Left colon (tissue), 2 donors: Measurements from ENCODE around the gene SIGLEC15. TPM values are rescaled to one million over a fixed set of nuclear protein-coding genes. Genes with fewer than 3 reads are reported as not detected.
"Not testable (repeated sequence)": the region's sequence is repeated elsewhere in the genome, so short reads cannot be mapped to it uniquely, and the experiment has no call there.

Source experiments
- ATAC-seq: fragments of 200-7000 bp; cut with Tn5 transposase; one replicate; pipeline ENCODE4 v1.9.1; 2020; ENCODE audit warnings: mild to moderate bottlenecking, moderate library complexity
- DNase-seq, 2 donors: peaks; one replicate each; pipeline ENCODE4 v3.0.0-alpha.2; 2020
- intact Hi-C, 2 donors: fragments of 100-400 bp; cut with DNase I in 1 of 2; cut with micrococcal nuclease in 1 of 2; formaldehyde crosslinking; loops; one replicate each; pipeline versions ENCODE4 v1.11.2 to v1.14.0; 2022; cut with DNase I, micrococcal nuclease
- total RNA-seq, 2 donors: library from RNA; stranded (reverse); fragmentation: NEBNext Ultra II Directional; extraction: Animal tissue kit (Norgen Biotek cat#: 25700); gene quantifications; one replicate each; pipeline ENCODE4 v1.2.1, GENCODE V29; 2021
- donor health status: DM: no; HTN: no; CAD: no.
- donor health status: DM: yes; HTN: yes; CAD: no.

SIGLEC15 gene
- total RNA-seq, 2 donors from 2014 or later: 0.21 to 0.36 TPM

DNA sequence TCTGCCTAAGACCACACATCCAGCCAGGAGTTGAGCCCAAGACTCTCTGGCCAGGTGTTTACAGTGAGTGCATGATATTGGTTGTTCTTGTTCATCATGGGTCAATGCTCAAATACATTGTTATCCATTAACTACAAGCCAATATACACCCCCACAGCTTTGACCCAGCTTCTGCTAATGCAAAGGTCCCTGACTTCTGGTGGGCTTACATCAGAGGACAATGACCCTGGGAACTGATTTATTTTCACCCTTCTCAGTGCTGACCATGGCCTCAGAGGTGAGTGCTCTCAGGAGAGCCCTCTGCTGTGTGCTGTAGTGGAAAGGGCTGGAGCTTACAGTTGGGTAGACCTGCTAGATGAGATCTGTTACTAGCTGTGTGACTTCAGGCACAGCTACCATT is 10.7 kb upstream of the SIGLEC15 start:
- DNase-seq, ATAC-seq, intact Hi-C loops: not testable (repeated sequence)

- DNase-seq: no peak
- intact Hi-C loops: no loop called here
- ATAC-seq: no peak
Measured at GRCh38 chr18:45817543-45817942, 7.9 kb upstream of the SIGLEC15 start.

- intact Hi-C loops, ATAC-seq, DNase-seq: not testable (repeated sequence)
Measured at GRCh38 chr18:45818765-45819164, 6.7 kb upstream of the SIGLEC15 start.

DNA sequence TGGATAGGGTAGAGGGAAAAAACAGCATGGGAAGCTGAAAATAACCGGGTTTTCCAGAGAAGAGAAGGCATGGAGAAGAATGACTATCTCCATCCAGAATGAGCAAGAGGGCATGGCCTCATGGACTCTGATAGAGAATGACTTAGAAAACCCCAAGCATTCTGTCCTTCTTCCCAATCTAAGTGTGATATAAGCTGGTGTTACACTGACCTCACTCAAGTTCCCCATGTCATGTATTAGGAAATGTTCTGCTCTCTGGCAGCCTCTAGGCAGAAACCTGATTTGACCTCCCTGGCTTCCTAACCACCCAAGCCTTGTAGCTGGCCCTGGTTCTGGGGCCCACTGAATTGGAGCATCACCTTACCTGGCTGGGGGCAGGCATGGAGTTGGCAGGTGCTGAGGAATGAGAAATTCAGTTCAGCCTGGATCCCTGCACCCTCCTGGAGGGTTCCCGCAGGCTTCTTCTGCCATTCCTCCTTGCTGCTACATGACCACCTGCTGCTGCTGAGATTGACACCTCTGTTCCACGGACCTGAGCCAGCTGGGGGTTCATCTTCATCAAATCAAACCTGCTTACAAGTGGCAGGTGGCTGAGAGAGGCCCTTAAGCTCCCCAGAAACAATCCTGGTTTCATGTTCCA is 5.2 kb upstream of the SIGLEC15 start:
- ATAC-seq (no peak), DNase-seq (no peak)
- intact Hi-C loops: no loop called here

GRCh38 chr18:45821026-45821425 is 4.4 kb upstream of the SIGLEC15 start:
- intact Hi-C loops: no loop called here
- no peak for DNase-seq
- ATAC-seq: no peak

- DNase-seq (no peak), ATAC-seq (no peak)
- intact Hi-C loops: no loop called here
Measured at GRCh38 chr18:45821711-45822110, 3.8 kb upstream of the SIGLEC15 start.

GRCh38 chr18:45826084-45826483 is 609 bp downstream of the SIGLEC15 start:
- intact Hi-C loops: no loop called here
- no peak for DNase-seq
- ATAC-seq: no peak

GRCh38 chr18:45826716-45827115 is 1.2 kb downstream of the SIGLEC15 start:
- ATAC-seq, DNase-seq, intact Hi-C loops: not testable (repeated sequence)

DNA sequence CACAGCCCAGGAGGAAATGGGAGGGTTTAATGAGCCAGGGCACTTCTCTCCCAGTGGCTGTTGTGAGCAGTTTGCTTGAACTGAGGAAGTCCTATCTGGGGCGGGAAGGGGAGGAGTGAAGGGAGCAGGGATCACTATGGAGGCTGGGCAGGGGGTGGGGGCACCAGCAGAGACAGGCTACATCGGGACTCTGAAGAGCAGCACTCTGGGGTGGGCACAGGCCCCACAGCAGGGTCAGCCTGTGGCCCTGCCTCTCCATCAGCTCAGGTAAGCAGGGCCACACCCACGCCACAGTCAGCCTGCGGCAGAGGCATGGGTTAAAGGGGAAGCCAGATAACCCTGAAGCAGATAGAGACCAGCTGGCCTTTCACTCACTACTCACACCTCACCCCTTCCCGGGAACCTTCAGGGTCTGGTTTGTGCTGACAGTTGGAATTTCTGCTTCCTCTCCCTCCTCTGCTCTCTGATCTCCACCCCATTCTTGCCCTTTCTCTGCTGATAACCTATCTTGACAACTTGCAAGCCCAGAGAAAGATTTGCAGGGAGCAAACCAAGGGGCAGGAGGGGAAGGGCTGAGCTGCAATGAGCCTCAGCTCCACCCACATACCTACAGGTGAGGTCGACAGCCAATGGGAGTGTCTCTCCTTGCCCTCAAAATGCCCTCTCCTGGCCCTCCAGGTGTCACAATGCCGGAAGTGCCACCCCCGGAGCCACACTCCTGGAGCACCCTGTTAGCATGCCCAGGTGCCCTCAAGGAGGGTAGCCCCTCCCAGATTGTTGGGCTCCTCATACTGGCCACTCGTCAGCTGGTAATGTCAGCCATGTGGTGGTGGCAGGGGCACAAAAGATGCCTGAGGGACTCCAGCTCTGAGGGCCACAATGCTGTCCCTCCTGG is 3.7 kb downstream of the SIGLEC15 start:
- DNase-seq (no peak), ATAC-seq (peak; percentile 73)
- intact Hi-C loops: no loop called here

- ATAC-seq: no peak
- no peak for DNase-seq
- intact Hi-C loops: no loop called here
Measured at GRCh38 chr18:45829855-45830254, 4.4 kb downstream of the SIGLEC15 start.

GRCh38 chr18:45830917-45831316 is 5.4 kb downstream of the SIGLEC15 start:
- intact Hi-C loops: no loop called here
- DNase-seq: no peak
- no peak for ATAC-seq

GRCh38 chr18:45833846-45834245 is 8.4 kb downstream of the SIGLEC15 start:
- ATAC-seq (no peak), DNase-seq (no peak)
- intact Hi-C loops: no loop called here

GRCh38 chr18:45834306-45834705 is 8.8 kb downstream of the SIGLEC15 start:
- ATAC-seq (no peak), DNase-seq (no peak)
- intact Hi-C loops: no loop called here

DNA sequence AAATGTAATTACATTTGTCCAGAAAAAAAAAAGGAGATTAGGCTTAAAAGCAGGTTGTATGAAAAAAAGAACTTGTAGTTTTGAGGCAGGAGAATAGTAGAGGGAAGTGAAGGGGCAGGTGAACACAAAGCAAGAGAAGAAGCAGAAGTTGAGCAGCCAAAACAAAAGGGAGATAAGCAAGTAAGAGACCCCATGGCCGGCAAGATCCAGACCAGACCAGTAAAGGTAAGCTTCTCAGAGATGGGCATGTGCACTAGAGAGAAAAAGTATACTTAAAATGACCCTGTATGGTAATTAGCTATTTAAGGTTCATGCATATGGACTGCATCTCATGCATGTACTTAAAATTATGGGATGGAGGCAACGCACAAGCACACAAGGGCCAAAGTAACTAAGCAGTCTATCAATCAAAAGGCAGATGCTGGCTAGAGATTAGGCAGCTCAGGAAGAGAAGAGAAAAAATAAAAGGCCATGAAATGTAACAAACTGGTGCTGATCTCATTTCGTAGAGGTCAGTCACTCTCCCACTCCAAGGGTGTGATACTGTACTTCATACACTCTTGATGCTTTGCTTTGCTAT is 9.7 kb downstream of the SIGLEC15 start:
- intact Hi-C loops: no loop called here
- ATAC-seq (no peak), DNase-seq (no peak)

- peak; percentile 37 for ATAC-seq
- intact Hi-C loops: no loop called here
- no peak for DNase-seq
Measured at GRCh38 chr18:45836242-45837205, 11.0 kb downstream of the SIGLEC15 start.

GRCh38 chr18:45837283-45838070 is 12.0 kb downstream of the SIGLEC15 start:
- ATAC-seq: peak; percentile 82
- DNase-seq: peak; percentile 38 to 67
- intact Hi-C loops: no loop called here

DNA sequence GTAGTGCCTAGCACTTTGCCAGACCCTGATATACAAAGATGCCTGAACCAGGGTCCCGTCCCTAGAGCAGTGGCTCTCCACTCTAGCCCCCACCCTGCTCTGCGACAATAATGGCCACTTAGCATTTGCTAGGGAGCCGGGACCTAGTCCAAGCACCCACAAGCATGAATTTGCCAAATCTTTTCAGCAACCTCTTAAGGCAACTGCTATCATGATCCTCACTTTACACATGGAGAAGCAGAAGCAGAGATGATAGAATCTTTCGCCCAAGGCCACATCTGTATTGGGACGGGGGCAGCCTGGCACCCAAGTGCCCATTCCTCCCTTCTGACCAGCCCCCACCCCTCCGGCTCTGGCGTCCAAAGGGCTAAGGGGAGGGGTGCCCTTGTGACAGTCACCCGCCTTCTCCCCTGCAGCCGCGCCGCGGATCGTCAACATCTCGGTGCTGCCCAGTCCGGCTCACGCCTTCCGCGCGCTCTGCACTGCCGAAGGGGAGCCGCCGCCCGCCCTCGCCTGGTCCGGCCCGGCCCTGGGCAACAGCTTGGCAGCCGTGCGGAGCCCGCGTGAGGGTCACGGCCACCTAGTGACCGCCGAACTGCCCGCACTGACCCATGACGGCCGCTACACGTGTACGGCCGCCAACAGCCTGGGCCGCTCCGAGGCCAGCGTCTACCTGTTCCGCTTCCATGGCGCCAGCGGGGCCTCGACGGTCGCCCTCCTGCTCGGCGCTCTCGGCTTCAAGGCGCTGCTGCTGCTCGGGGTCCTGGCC is 13.0 kb downstream of the SIGLEC15 start:
- intact Hi-C loops: no loop called here
- no peak for DNase-seq
- ATAC-seq: peak; percentile 47
